GM23338 (cell line): Measurements from ENCODE around the gene FOCAD. TPM values are rescaled to one million over a fixed set of nuclear protein-coding genes. Genes with fewer than 3 reads are reported as not detected.

ENCODE experiments used
- ATAC-seq: fragments of 200-7000 bp; cut with Tn5 transposase; 3 replicates; pipeline ENCODE4 v1.9.1; 2020
- DNase-seq: peaks from one replicate; pipeline ENCODE4 v3.0.0-alpha.2; 2015; ENCODE audit warnings: low spot score
- H2AFZ ChIP-seq: fragments of 200-600 bp; sonication (generic); 2 replicates; pipeline ENCODE4 v1.8.0; 2016; ENCODE audit warnings: antibody characterized with exemption, mild to moderate bottlenecking, moderate library complexity
- H3F3A ChIP-seq: fragments of 200-600 bp; sonication (generic); replicated peaks from 2 replicates; pipeline ENCODE4 v1.8.0; 2017; ENCODE audit warnings: antibody characterized with exemption, mixed run types, low read depth
- H3K27ac ChIP-seq: fragments of 200-600 bp; sonication (generic); 2 replicates; pipeline ENCODE4 v1.6.1; 2016; ENCODE audit warnings: low read depth
- H3K27me3 ChIP-seq: fragments of 200-600 bp; sonication (generic); 2 replicates; pipeline ENCODE4 v1.8.0; 2016; ENCODE audit warnings: mild to moderate bottlenecking, mixed run types, moderate library complexity; ENCODE audit not compliant: insufficient read depth
- H3K36me3 ChIP-seq: fragments of 200-600 bp; sonication (generic); 2 replicates; pipeline ENCODE4 v1.8.0; 2016; ENCODE audit warnings: mild to moderate bottlenecking; ENCODE audit not compliant: insufficient read depth
- H3K4me1 ChIP-seq: fragments of 200-600 bp; sonication (generic); 2 replicates; pipeline ENCODE4 v1.8.0; 2016; ENCODE audit warnings: mild to moderate bottlenecking, moderate library complexity; ENCODE audit not compliant: insufficient read depth
- H3K4me2 ChIP-seq: fragments of 200-600 bp; sonication (generic); 2 replicates; pipeline ENCODE4 v1.7.1; 2017; ENCODE audit warnings: mixed run types
- H3K4me3 ChIP-seq: fragments of 200-600 bp; sonication (generic); 2 replicates; pipeline ENCODE4 v1.6.1; 2016; ENCODE audit warnings: mixed run types
- H3K79me2 ChIP-seq: fragments of 200-600 bp; sonication (generic); replicated peaks from 2 replicates; pipeline ENCODE4 v1.8.0; 2017; ENCODE audit warnings: mild to moderate bottlenecking; ENCODE audit not compliant: insufficient read depth
- H3K9me2 ChIP-seq: fragments of 200-600 bp; sonication (generic); 2 replicates; pipeline ENCODE4 v1.8.0; 2017; ENCODE audit not compliant: insufficient read depth
- H4K20me1 ChIP-seq: fragments of 200-600 bp; sonication (generic); replicated peaks from 2 replicates; pipeline ENCODE4 v1.8.0; 2017; ENCODE audit warnings: mild to moderate bottlenecking; ENCODE audit not compliant: insufficient read depth
- H3K27ac Mint-ChIP-seq: 2 replicates; pipeline ENCODE4 v1.8.0; 2020; ENCODE audit warnings: inconsistent platforms, mild to moderate bottlenecking, moderate library complexity, mixed read lengths
- H3K27me3 Mint-ChIP-seq: 3 replicates; pipeline ENCODE4 v1.8.0; 2022; ENCODE audit warnings: low read depth, mild to moderate bottlenecking, moderate library complexity, mixed read lengths, inconsistent platforms; ENCODE audit not compliant: insufficient read depth, poor library complexity
- H3K36me3 Mint-ChIP-seq: 3 replicates; pipeline ENCODE4 v1.8.0; 2021; ENCODE audit warnings: low read depth, mild to moderate bottlenecking, inconsistent platforms, moderate library complexity, mixed read lengths
- H3K4me1 Mint-ChIP-seq: 3 replicates; pipeline ENCODE4 v1.8.0; 2020; ENCODE audit warnings: mild to moderate bottlenecking, inconsistent platforms, mixed read lengths
- H3K4me3 Mint-ChIP-seq: 3 replicates; pipeline ENCODE4 v1.8.0; 2021; ENCODE audit warnings: moderate library complexity, mild to moderate bottlenecking, inconsistent platforms, mixed read lengths
- H3K9me3 Mint-ChIP-seq: 3 replicates; pipeline ENCODE4 v1.8.0; 2020; ENCODE audit warnings: moderate library complexity, mild to moderate bottlenecking, inconsistent platforms, mixed read lengths
- CREB1 ChIP-seq: fragments of 250-450 bp; sonication (Bioruptor Pico); IDR thresholded peaks from 2 replicates; pipeline ENCODE4 v1.5.0; 2020; ENCODE audit warnings: low read depth, mild to moderate bottlenecking, moderate library complexity
- EZH2 ChIP-seq: fragments of 200-600 bp; sonication (generic); IDR thresholded peaks from one replicate; pipeline ENCODE4 v1.8.0; 2017; ENCODE audit warnings: antibody characterized with exemption, mild to moderate bottlenecking, low read depth; ENCODE audit not compliant: unreplicated experiment
- EZH2phosphoT487 ChIP-seq: fragments of 200-600 bp; sonication (generic); IDR thresholded peaks from one replicate; pipeline ENCODE4 v1.8.1; 2018; ENCODE audit warnings: antibody characterized with exemption; ENCODE audit not compliant: unreplicated experiment
- JUNB ChIP-seq: IDR thresholded peaks from one replicate; pipeline ENCODE4 v1.6.1; 2016; ENCODE audit warnings: antibody characterized with exemption; ENCODE audit not compliant: unreplicated experiment
- NANOG ChIP-seq: IDR thresholded peaks from 2 replicates; pipeline ENCODE4 v1.6.1; 2016; ENCODE audit warnings: antibody characterized with exemption, borderline replicate concordance
- POLR2AphosphoS5 ChIP-seq: IDR thresholded peaks from 2 replicates; pipeline ENCODE4 v1.6.1; 2016; ENCODE audit warnings: antibody characterized with exemption, low read depth
- STAT1 ChIP-seq: IDR thresholded peaks from one replicate; pipeline ENCODE4 v1.6.1; 2016; ENCODE audit warnings: antibody characterized with exemption; ENCODE audit not compliant: unreplicated experiment
- ZNF114 ChIP-seq: fragments of 250-450 bp; sonication (Bioruptor Pico); IDR thresholded peaks from 2 replicates; pipeline ENCODE4 v1.5.0; 2020; ENCODE audit warnings: mild to moderate bottlenecking, moderate library complexity
- ZNF331 ChIP-seq: fragments of 250-450 bp; sonication (Bioruptor Pico); IDR thresholded peaks from 2 replicates; pipeline ENCODE4 v1.5.0; 2020; ENCODE audit warnings: low read depth, mild to moderate bottlenecking, moderate library complexity
- polyA plus RNA-seq: library from polyadenylated mRNA; unstranded; fragments of >200 nt; fragmentation: Nextera tagmentation; extraction: Ambion mirVana; gene quantifications from 2 replicates; pipeline ENCODE4 v1.2.1, GENCODE V29; 2016
- total RNA-seq: library from RNA; depleted of rRNA; stranded (reverse); fragments of >200 nt; shearing (Covaris generic); gene quantifications from 2 replicates; pipeline ENCODE4 v1.2.3, GENCODE V29; 2014
- TF ChIP-seq, protein P1 (sequence below), 2 experiments: fragments of 200-600 bp in 1 of 2; sonication (generic) in 1 of 2; conservative IDR thresholded peaks; 2 replicates each; pipeline versions ENCODE4 v1.5.1 to v1.6.1; 2016 to 2017; ENCODE audit warnings: antibody characterized with exemption in 2 of 2, low read depth in 2 of 2, mild to moderate bottlenecking in 2 of 2, moderate library complexity in 1 of 2
- TF ChIP-seq, protein P2 (sequence below): IDR thresholded peaks from 2 replicates; pipeline ENCODE4 v1.6.1; 2016; ENCODE audit warnings: antibody characterized with exemption
- TF ChIP-seq, protein P3 (sequence below): IDR thresholded peaks from one replicate; pipeline ENCODE4 v1.6.1; 2018; ENCODE audit warnings: antibody characterized with exemption; ENCODE audit not compliant: unreplicated experiment
- TF ChIP-seq, protein P4 (sequence below): fragments of 250-450 bp; sonication (Bioruptor Pico); IDR thresholded peaks from 2 replicates; pipeline ENCODE4 v1.5.0; 2020; ENCODE audit warnings: mild to moderate bottlenecking, moderate library complexity

The FOCAD gene
- total and polyA plus RNA-seq, 2 experiments from 2014 or later: 13.7 to 66.5 TPM

DNA sequence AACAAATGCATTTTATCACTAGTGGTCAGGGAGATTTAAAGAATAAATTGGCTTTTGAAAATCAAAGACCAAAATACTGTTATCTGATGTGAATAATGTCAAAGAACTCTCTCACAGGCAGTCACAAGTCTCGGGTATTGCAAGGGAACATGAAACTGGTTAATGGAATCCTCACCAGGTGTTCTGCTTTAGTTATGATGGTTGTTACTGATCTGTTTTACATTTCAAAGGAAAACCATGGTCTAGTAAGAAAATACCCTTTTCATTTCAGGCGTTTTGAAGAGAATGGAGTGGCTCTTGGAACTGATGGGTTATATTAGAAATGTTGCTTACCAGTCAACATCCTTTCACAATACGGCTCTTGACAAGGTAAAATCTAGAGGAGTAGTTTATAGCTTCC lies 304.0 kb downstream of the FOCAD start:
- Histone ChIP-seq H3F3A (no peaks in the 10 kb centered on the region), H3K9me2 (no peaks in the 10 kb centered on the region; the same call in 1 of the 2 replicates), H3K27ac (no peak overlapping the region), H3K79me2 (no peaks in the 10 kb centered on the region), H3K27me3 (no peaks in the 10 kb centered on the region), H3K4me1 (no peaks in the 10 kb centered on the region), H3K4me2 (no peak overlapping the region), H3K36me3 (no peaks in the 10 kb centered on the region), H2AFZ (no peak overlapping the region), H3K4me3 (no peak overlapping the region), H4K20me1 (no peaks in the 10 kb centered on the region)
- DNase-seq (peak; percentile 8), ATAC-seq (no peak)
- Mint-ChIP-seq H3K9me3 (0 out of 3 replicates have a peak, but pooled peaks cover 2% of the 10 kb centered on the region), H3K27me3 (peaks cover 2% of the 10 kb centered on the region), H3K4me3 (no peak overlapping the region), H3K4me1 (peaks cover 15% of the 10 kb centered on the region), H3K27ac (no peak overlapping the region), H3K36me3 (peaks cover 17% of the 10 kb centered on the region)
- no peak for TF ChIP-seq ZNF331 (CRISPR knock-in tag)
- TF ChIP-seq, protein P1, sequence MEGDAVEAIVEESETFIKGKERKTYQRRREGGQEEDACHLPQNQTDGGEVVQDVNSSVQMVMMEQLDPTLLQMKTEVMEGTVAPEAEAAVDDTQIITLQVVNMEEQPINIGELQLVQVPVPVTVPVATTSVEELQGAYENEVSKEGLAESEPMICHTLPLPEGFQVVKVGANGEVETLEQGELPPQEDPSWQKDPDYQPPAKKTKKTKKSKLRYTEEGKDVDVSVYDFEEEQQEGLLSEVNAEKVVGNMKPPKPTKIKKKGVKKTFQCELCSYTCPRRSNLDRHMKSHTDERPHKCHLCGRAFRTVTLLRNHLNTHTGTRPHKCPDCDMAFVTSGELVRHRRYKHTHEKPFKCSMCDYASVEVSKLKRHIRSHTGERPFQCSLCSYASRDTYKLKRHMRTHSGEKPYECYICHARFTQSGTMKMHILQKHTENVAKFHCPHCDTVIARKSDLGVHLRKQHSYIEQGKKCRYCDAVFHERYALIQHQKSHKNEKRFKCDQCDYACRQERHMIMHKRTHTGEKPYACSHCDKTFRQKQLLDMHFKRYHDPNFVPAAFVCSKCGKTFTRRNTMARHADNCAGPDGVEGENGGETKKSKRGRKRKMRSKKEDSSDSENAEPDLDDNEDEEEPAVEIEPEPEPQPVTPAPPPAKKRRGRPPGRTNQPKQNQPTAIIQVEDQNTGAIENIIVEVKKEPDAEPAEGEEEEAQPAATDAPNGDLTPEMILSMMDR (conservative IDR thresholded peaks at IDR 0.05; ENCODE audit: low read depth in 2 of 2): no peak
- TF ChIP-seq, protein P2, sequence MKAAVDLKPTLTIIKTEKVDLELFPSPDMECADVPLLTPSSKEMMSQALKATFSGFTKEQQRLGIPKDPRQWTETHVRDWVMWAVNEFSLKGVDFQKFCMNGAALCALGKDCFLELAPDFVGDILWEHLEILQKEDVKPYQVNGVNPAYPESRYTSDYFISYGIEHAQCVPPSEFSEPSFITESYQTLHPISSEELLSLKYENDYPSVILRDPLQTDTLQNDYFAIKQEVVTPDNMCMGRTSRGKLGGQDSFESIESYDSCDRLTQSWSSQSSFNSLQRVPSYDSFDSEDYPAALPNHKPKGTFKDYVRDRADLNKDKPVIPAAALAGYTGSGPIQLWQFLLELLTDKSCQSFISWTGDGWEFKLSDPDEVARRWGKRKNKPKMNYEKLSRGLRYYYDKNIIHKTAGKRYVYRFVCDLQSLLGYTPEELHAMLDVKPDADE: no peak
- no peak for TF ChIP-seq CREB1 (CRISPR knock-in tag)
- no peak for TF ChIP-seq EZH2phosphoT487
- TF ChIP-seq JUNB: no peak
- TF ChIP-seq, protein P3, sequence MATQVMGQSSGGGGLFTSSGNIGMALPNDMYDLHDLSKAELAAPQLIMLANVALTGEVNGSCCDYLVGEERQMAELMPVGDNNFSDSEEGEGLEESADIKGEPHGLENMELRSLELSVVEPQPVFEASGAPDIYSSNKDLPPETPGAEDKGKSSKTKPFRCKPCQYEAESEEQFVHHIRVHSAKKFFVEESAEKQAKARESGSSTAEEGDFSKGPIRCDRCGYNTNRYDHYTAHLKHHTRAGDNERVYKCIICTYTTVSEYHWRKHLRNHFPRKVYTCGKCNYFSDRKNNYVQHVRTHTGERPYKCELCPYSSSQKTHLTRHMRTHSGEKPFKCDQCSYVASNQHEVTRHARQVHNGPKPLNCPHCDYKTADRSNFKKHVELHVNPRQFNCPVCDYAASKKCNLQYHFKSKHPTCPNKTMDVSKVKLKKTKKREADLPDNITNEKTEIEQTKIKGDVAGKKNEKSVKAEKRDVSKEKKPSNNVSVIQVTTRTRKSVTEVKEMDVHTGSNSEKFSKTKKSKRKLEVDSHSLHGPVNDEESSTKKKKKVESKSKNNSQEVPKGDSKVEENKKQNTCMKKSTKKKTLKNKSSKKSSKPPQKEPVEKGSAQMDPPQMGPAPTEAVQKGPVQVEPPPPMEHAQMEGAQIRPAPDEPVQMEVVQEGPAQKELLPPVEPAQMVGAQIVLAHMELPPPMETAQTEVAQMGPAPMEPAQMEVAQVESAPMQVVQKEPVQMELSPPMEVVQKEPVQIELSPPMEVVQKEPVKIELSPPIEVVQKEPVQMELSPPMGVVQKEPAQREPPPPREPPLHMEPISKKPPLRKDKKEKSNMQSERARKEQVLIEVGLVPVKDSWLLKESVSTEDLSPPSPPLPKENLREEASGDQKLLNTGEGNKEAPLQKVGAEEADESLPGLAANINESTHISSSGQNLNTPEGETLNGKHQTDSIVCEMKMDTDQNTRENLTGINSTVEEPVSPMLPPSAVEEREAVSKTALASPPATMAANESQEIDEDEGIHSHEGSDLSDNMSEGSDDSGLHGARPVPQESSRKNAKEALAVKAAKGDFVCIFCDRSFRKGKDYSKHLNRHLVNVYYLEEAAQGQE: no peak
- TF ChIP-seq, protein P4, sequence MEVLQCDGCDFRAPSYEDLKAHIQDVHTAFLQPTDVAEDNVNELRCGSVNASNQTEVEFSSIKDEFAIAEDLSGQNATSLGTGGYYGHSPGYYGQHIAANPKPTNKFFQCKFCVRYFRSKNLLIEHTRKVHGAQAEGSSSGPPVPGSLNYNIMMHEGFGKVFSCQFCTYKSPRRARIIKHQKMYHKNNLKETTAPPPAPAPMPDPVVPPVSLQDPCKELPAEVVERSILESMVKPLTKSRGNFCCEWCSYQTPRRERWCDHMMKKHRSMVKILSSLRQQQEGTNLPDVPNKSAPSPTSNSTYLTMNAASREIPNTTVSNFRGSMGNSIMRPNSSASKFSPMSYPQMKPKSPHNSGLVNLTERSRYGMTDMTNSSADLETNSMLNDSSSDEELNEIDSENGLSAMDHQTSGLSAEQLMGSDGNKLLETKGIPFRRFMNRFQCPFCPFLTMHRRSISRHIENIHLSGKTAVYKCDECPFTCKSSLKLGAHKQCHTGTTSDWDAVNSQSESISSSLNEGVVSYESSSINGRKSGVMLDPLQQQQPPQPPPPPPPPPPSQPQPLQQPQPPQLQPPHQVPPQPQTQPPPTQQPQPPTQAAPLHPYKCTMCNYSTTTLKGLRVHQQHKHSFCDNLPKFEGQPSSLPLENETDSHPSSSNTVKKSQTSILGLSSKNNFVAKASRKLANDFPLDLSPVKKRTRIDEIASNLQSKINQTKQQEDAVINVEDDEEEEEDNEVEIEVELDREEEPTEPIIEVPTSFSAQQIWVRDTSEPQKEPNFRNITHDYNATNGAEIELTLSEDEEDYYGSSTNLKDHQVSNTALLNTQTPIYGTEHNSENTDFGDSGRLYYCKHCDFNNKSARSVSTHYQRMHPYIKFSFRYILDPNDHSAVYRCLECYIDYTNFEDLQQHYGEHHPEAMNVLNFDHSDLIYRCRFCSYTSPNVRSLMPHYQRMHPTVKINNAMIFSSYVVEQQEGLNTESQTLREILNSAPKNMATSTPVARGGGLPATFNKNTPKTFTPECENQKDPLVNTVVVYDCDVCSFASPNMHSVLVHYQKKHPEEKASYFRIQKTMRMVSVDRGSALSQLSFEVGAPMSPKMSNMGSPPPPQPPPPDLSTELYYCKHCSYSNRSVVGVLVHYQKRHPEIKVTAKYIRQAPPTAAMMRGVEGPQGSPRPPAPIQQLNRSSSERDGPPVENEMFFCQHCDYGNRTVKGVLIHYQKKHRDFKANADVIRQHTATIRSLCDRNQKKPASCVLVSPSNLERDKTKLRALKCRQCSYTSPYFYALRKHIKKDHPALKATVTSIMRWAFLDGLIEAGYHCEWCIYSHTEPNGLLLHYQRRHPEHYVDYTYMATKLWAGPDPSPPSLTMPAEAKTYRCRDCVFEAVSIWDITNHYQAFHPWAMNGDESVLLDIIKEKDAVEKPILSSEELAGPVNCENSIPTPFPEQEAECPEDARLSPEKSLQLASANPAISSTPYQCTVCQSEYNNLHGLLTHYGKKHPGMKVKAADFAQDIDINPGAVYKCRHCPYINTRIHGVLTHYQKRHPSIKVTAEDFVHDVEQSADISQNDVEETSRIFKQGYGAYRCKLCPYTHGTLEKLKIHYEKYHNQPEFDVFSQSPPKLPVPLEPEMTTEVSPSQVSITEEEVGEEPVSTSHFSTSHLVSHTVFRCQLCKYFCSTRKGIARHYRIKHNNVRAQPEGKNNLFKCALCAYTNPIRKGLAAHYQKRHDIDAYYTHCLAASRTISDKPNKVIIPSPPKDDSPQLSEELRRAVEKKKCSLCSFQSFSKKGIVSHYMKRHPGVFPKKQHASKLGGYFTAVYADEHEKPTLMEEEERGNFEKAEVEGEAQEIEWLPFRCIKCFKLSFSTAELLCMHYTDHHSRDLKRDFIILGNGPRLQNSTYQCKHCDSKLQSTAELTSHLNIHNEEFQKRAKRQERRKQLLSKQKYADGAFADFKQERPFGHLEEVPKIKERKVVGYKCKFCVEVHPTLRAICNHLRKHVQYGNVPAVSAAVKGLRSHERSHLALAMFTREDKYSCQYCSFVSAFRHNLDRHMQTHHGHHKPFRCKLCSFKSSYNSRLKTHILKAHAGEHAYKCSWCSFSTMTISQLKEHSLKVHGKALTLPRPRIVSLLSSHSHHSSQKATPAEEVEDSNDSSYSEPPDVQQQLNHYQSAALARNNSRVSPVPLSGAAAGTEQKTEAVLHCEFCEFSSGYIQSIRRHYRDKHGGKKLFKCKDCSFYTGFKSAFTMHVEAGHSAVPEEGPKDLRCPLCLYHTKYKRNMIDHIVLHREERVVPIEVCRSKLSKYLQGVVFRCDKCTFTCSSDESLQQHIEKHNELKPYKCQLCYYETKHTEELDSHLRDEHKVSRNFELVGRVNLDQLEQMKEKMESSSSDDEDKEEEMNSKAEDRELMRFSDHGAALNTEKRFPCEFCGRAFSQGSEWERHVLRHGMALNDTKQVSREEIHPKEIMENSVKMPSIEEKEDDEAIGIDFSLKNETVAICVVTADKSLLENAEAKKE (CRISPR knock-in tag): no peak
- TF ChIP-seq STAT1: no peak
- no peak for TF ChIP-seq POLR2AphosphoS5
- TF ChIP-seq ZNF114: no peak
- TF ChIP-seq NANOG: no peak; the same call in 1 of the 2 replicates
- no peak for TF ChIP-seq EZH2
